Measurements from ENCODE around the gene MUSTN1. TPM values are rescaled to one million over a fixed set of nuclear protein-coding genes. Genes with fewer than 3 reads are reported as not detected.

Gene MUSTN1
- total RNA-seq, 1 donor from 2014 or later = not detected

GRCh38 chr3:52830535-52831258 is 4.1 kb downstream of the MUSTN1 start, which contains the start of gene ITIH4:
Gene ITIH4, minus strand, starts transcription at chr3:52830672. Its CDS starts 30 bp downstream, at chr3:52830642.
- no peak for DNase-seq (ENCODE audit: low spot score, unreplicated experiment)
- Mint-ChIP-seq H3K36me3 (ENCODE audit: insufficient read depth) (no peaks in the 10 kb centered on the region), H3K4me1 (ENCODE audit: low read depth) (peaks cover 14% of the 10 kb centered on the region), H3K27me3 (no peaks in the 10 kb centered on the region), H3K9me3 (ENCODE audit: low read depth) (no peaks in the 10 kb centered on the region), H3K27ac (no peak within 1 kb of the TSS), H3K4me3 (ENCODE audit: low read depth) (no peak within 1 kb of the TSS)
- no peak for TF ChIP-seq CTCF (IDR thresholded peaks at IDR 0.05; ENCODE audit: unreplicated experiment)

- H3K27me3 Mint-ChIP-seq = no peaks in the 10 kb centered on the region
- H3K36me3 Mint-ChIP-seq (ENCODE audit: insufficient read depth) = no peaks in the 10 kb centered on the region
- no peaks in the 10 kb centered on the region for H3K9me3 Mint-ChIP-seq (ENCODE audit: low read depth)
- no peak overlapping the region for H3K27ac Mint-ChIP-seq
- H3K4me1 Mint-ChIP-seq (ENCODE audit: low read depth) = peaks cover 10% of the 10 kb centered on the region
- no peak for DNase-seq (ENCODE audit: low spot score, unreplicated experiment)
- no peak overlapping the region for H3K4me3 Mint-ChIP-seq (ENCODE audit: low read depth)
- no peak for TF ChIP-seq CTCF (IDR thresholded peaks at IDR 0.05; ENCODE audit: unreplicated experiment)
These were observed 4.8 kb downstream of the MUSTN1 start for GRCh38 chr3:52829906-52830463.

GRCh38 chr3:52829482-52829881 is 5.3 kb downstream of the MUSTN1 start:
- no peak for DNase-seq (ENCODE audit: low spot score, unreplicated experiment)
- Mint-ChIP-seq H3K4me1 (ENCODE audit: low read depth) (peaks cover 9% of the 10 kb centered on the region), H3K36me3 (ENCODE audit: insufficient read depth) (no peaks in the 10 kb centered on the region), H3K27ac (no peak overlapping the region), H3K4me3 (ENCODE audit: low read depth) (no peak overlapping the region), H3K27me3 (no peaks in the 10 kb centered on the region), H3K9me3 (ENCODE audit: low read depth) (no peaks in the 10 kb centered on the region)
- TF ChIP-seq CTCF (IDR thresholded peaks at IDR 0.05; ENCODE audit: unreplicated experiment) = no peak

GRCh38 chr3:52827866-52828376 is 6.9 kb downstream of the MUSTN1 start:
- H3K4me1 Mint-ChIP-seq (ENCODE audit: low read depth) = peaks cover 9% of the 10 kb centered on the region
- TF ChIP-seq CTCF (IDR thresholded peaks at IDR 0.05; ENCODE audit: unreplicated experiment) = peak; percentile 36
- no peak overlapping the region for H3K4me3 Mint-ChIP-seq (ENCODE audit: low read depth)
- no peak for DNase-seq (ENCODE audit: low spot score, unreplicated experiment)
- peak overlapping the region; percentile 52 for H3K27ac Mint-ChIP-seq
- H3K9me3 Mint-ChIP-seq (ENCODE audit: low read depth) = no peaks in the 10 kb centered on the region
- no peaks in the 10 kb centered on the region for H3K27me3 Mint-ChIP-seq
- H3K36me3 Mint-ChIP-seq (ENCODE audit: insufficient read depth) = no peaks in the 10 kb centered on the region

- H3K27ac Mint-ChIP-seq = peak overlapping the region; percentile 52
- no peak overlapping the region for H3K4me3 Mint-ChIP-seq (ENCODE audit: low read depth)
- TF ChIP-seq CTCF (IDR thresholded peaks at IDR 0.05; ENCODE audit: unreplicated experiment) = no peak
- H3K36me3 Mint-ChIP-seq (ENCODE audit: insufficient read depth) = no peaks in the 10 kb centered on the region
- DNase-seq (ENCODE audit: low spot score, unreplicated experiment) = no peak
- H3K4me1 Mint-ChIP-seq (ENCODE audit: low read depth) = peaks cover 9% of the 10 kb centered on the region
- H3K27me3 Mint-ChIP-seq = no peaks in the 10 kb centered on the region
- H3K9me3 Mint-ChIP-seq (ENCODE audit: low read depth) = no peaks in the 10 kb centered on the region
These were observed 7.4 kb downstream of the MUSTN1 start for GRCh38 chr3:52827441-52827840.
